Heart left ventricle (tissue), 16 donors: ENCODE measurements around the gene LY86. TPM values are rescaled to one million over a fixed set of nuclear protein-coding genes. Genes with fewer than 3 reads are reported as not detected.

Experiments used
- ATAC-seq, 4 donors: fragments of 200-7000 bp; cut with Tn5 transposase; one replicate each; pipeline ENCODE4 v1.9.1; 2020 to 2022; ENCODE audit warnings: moderate library complexity in 4 of 4, mild to moderate bottlenecking in 3 of 4, moderate number of reproducible peaks in 1 of 4
- DNase-seq, 5 donors: peaks; one replicate each; pipeline ENCODE4 v3.0.0-alpha.2; 2020
- H3K27ac ChIP-seq, 12 donors: fragments of 200-600 bp; sonication (generic) in 4 of 12; one replicate each; pipeline versions ENCODE4 v1.5.0 to v1.8.0; 2016 to 2022; ENCODE audit warnings: mild to moderate bottlenecking in 2 of 12
- H3K27me3 ChIP-seq, 9 donors: fragments of 200-600 bp; sonication (generic) in 2 of 9; one replicate each; pipeline versions ENCODE4 v1.5.1 to v1.8.0; 2016 to 2022; ENCODE audit warnings: mild to moderate bottlenecking in 3 of 9
- H3K36me3 ChIP-seq, 9 donors: fragments of 200-600 bp; sonication (generic) in 2 of 9; one replicate each; pipeline versions ENCODE4 v1.5.0 to v1.8.0; 2018 to 2022; ENCODE audit warnings: mild to moderate bottlenecking in 2 of 9
- H3K4me1 ChIP-seq, 12 donors: fragments of 200-600 bp; sonication (generic) in 4 of 12; one replicate each; pipeline versions ENCODE4 v1.5.0 to v1.8.0; 2016 to 2022; ENCODE audit warnings: mild to moderate bottlenecking in 3 of 12
- H3K4me3 ChIP-seq, 12 donors: fragments of 200-600 bp; sonication (generic) in 4 of 12; one replicate each; pipeline versions ENCODE4 v1.5.0 to v1.8.0; 2017 to 2022; ENCODE audit warnings: mild to moderate bottlenecking in 9 of 12, moderate library complexity in 4 of 12
- H3K9me3 ChIP-seq, 12 donors: fragments of 200-600 bp; sonication (generic) in 4 of 12; one replicate each; pipeline versions ENCODE4 v1.5.0 to v1.8.0; 2016 to 2022; ENCODE audit warnings: mild to moderate bottlenecking in 1 of 12
- CTCF ChIP-seq, 12 donors: fragments of 200-600 bp; sonication (generic) in 4 of 12; IDR thresholded peaks; one replicate each; pipeline versions ENCODE4 v1.5.0 to v1.8.0; 2018 to 2022; ENCODE audit warnings: antibody characterized with exemption in 12 of 12, mild to moderate bottlenecking in 5 of 12
- POLR2A ChIP-seq, 2 donors: fragments of 450-650 bp; IDR thresholded peaks; one replicate each; pipeline ENCODE4 v1.6.1; 2017; ENCODE audit warnings: antibody characterized with exemption in 2 of 2, mild to moderate bottlenecking in 2 of 2, moderate library complexity in 2 of 2
- WGBS, 4 donors: extraction: QIAGEN DNeasy Blood & Tissue Kit in 2 of 4; methylation state at CpG; one replicate each; pipeline versions ENCODE4 v1.1.5 to v1.1.7; 2013 to 2018; 5-methylcytosine and 5-hydroxymethylcytosine counted together
- intact Hi-C, 10 donors: fragments of 100-400 bp; cut with DNase I; formaldehyde crosslinking; loops; one replicate each; pipeline versions ENCODE4 v1.11.1 to v1.14.2; 2022
- polyA plus RNA-seq, 2 donors: library from polyadenylated mRNA; stranded (reverse); fragments of 200-250 nt; gene quantifications; one replicate each; pipeline ENCODE4 v1.2.3, GENCODE V29; 2013
- total RNA-seq, 9 donors: library from RNA; depleted of rRNA in 2 of 9; stranded (reverse); fragments of >200 nt in 2 of 9; fragmentation: NEBNext Ultra II Directional in 3 of 9; extraction: Animal tissue kit (Norgen Biotek cat#: 25700) in 3 of 9; gene quantifications; one replicate each; pipeline versions ENCODE4 v1.1.0 to v1.2.4, GENCODE V29; 2016 to 2023
- donor health status: ischemic (EF 13 %, LVEDD 7.1; RV severe dilation, severe dysfunction).
- donor health status: healthy with polysubstance abuse.
- donor health status: DM: no; HTN: yes; CAD: no.
- donor health status: DM: no; HTN: no; CAD: no.
- donor health status: ischemic (EF 25% LVEDD 6.9; RV normal size, moderate dysfunction).
- donor health status: ischemic (EF 25% LVEDD 5.7; RV mildly dilated, moderate dysfunction).
- donor health status: healthy.
- donor health status: DM: yes; HTN: yes; CAD: no.
- donor health status: ischemic (EF 35%, LVEDD 5.7; RV mildly dilated, moderate dysfunction).
- donor health status: nonischemic (EF 11% LVEDD 7.7; RV severe dilation, severe dysfunction).
- donor health status: DM: yes; HTN: yes; CAD: no.
- donor health status: PGD.
- donor health status: ischemic (EF 29% LVEDD 5.4; RV normal size, mild dysfunction).
- donor health status: nonischemic (EF 23%, LVEDD 6.1; RV moderate dilation, normal function).

Gene LY86
- total and polyA plus RNA-seq, 11 donors = 0.23 to 13.4 (median 0.75) TPM

GRCh38 chr6:6547110-6547879 is 41.2 kb upstream of the LY86 start:
- Histone ChIP-seq H3K27me3 (peaks cover 0 to 19% (median 0%) of the 10 kb centered on the region in 9 donors), H3K9me3 (peaks cover 0 to 4% (median 0%) of the 10 kb centered on the region in 12 donors), H3K36me3 (no peaks in the 10 kb centered on the region), H3K27ac (peak overlapping the region in 5 of 12 donors; percentile 17 to 61 (median 47)), H3K4me3 (peak overlapping the region; percentile 30 to 58 (median 52)), H3K4me1 (peaks cover 2 to 23% (median 9%) of the 10 kb centered on the region in 12 donors)
- DNase-seq (peak; percentile 84 to 90 (median 89)), ATAC-seq (peak; percentile 95 to 97 (median 96))
- WGBS, 4 donors = 17 to 20% (median 19%) methylated on average over 14 of the region's 14 CpGs
- TF ChIP-seq CTCF (IDR thresholded peaks at IDR 0.05) (peak; percentile 91 to 98 (median 96)), POLR2A (IDR thresholded peaks at IDR 0.05) (no peak)
- intact Hi-C loops = loop anchor here (1.0 to 10.0 kb wide), 13 partner anchors 52 to 1405 kb away; partner anchors contain the start of gene F13A1 (in 1 of the 10)

DNA sequence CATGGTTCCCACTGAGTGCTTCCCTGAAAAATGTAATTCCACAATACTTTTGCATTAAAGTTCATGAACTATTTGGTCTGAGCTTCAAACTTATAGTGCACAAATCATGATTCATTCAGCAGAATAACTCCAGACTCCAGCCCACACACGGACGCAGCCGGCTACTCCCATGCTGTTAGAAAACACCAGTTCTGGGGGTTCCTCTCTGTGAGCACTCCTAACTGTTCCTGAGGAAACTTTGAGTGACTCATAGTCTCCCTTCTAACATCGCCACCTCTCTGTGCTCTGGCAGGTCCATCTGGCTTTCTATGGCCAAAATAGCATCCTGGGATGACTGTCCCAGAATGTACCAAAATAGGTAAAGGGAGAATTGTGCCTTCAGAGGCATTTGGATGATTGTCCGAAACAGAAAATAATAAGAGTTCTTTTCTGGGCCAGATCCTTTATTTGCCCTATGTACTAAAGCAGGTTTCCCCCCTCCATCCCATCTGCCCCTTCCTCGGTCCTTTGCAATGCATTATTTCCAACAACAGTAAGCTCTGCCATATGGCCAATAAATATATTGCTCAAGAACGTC is 32.3 kb upstream of the LY86 start:
- intact Hi-C loops = loop anchor here in 6 of 10 donors (5.0 to 10.0 kb wide), 6 partner anchors 41 to 689 kb away; no protein-coding TSS in a partner anchor
- Histone ChIP-seq H3K4me3 (no peak overlapping the region), H3K9me3 (no peaks in the 10 kb centered on the region), H3K27ac (no peak overlapping the region), H3K27me3 (no peaks in the 10 kb centered on the region), H3K36me3 (no peaks in the 10 kb centered on the region), H3K4me1 (peaks cover 0 to 15% (median 0%) of the 10 kb centered on the region in 12 donors)
- 64 to 74% (median 69%) methylated on average over 7 of the region's 7 CpGs for WGBS, 4 donors
- TF ChIP-seq POLR2A (IDR thresholded peaks at IDR 0.05) = no peak
- TF ChIP-seq CTCF (IDR thresholded peaks at IDR 0.05) = no peak
- no peak for DNase-seq
- peak in 1 of 4 donors; percentile 47 for ATAC-seq

GRCh38 chr6:6556738-6557503 is 31.6 kb upstream of the LY86 start:
- intact Hi-C loops = loop anchor here in 6 of 10 donors (5.0 to 10.0 kb wide), 6 partner anchors 40 to 688 kb away; no protein-coding TSS in a partner anchor
- H3K4me1 ChIP-seq = peaks cover 0 to 15% (median 0%) of the 10 kb centered on the region in 12 donors
- peak; percentile 36 to 81 (median 78) for ATAC-seq
- no peak overlapping the region for H3K27ac ChIP-seq
- no peaks in the 10 kb centered on the region for H3K27me3 ChIP-seq
- peak in 3 of 5 donors; percentile 43 to 52 (median 48) for DNase-seq
- no peak for TF ChIP-seq POLR2A (IDR thresholded peaks at IDR 0.05)
- peak; percentile 81 to 96 (median 88) for TF ChIP-seq CTCF (IDR thresholded peaks at IDR 0.05)
- H3K9me3 ChIP-seq = no peaks in the 10 kb centered on the region
- H3K4me3 ChIP-seq = no peak overlapping the region
- H3K36me3 ChIP-seq = no peaks in the 10 kb centered on the region
- 44 to 50% (median 45%) methylated on average over 9 to 10 of the region's 10 CpGs for WGBS, 4 donors
